Neural cell (in vitro differentiated cells): ENCODE data around the gene CMC1. TPM values are rescaled to one million over a fixed set of nuclear protein-coding genes. Genes with fewer than 3 reads are reported as not detected.

Source experiments
- H2AFZ ChIP-seq: fragments of 200-600, 300-800 bp; sonication (generic), shearing (Covaris generic); 2 replicates; pipeline ENCODE4 v1.6.0; 2014; ENCODE audit warnings: low read depth, mild to moderate bottlenecking, antibody characterized with exemption, low read length, moderate library complexity
- H3F3A ChIP-seq: fragments of 200-600 bp; shearing (Covaris generic); 2 replicates; pipeline ENCODE4 v1.6.1; 2016; ENCODE audit warnings: mild to moderate bottlenecking, moderate library complexity, mixed read lengths, antibody characterized with exemption, low read length; ENCODE audit not compliant: insufficient read depth, poor library complexity, severe bottlenecking
- H3K27ac ChIP-seq: fragments of 200-600, 300-800 bp; sonication (generic), shearing (Covaris generic); 2 replicates; pipeline ENCODE4 v1.5.1; 2014; ENCODE audit warnings: mild to moderate bottlenecking, low read length, moderate library complexity
- H3K27me3 ChIP-seq: fragments of 300-800, 200-600 bp; sonication (generic), shearing (Covaris generic); 2 replicates; pipeline ENCODE4 v1.6.0; 2014; ENCODE audit warnings: mild to moderate bottlenecking, low read depth, low read length, moderate library complexity; ENCODE audit not compliant: insufficient read depth
- H3K36me3 ChIP-seq: fragments of 300-800, 200-600 bp; sonication (generic), shearing (Covaris generic); 2 replicates; pipeline ENCODE4 v1.5.1; 2014; ENCODE audit warnings: mild to moderate bottlenecking, antibody characterized with exemption, low read length, moderate library complexity; ENCODE audit not compliant: insufficient read depth
- H3K4me2 ChIP-seq: fragments of 300-800, 200-600 bp; sonication (generic), shearing (Covaris generic); 2 replicates; pipeline ENCODE4 v1.6.0; 2014; ENCODE audit warnings: mild to moderate bottlenecking, low read length
- H3K4me3 ChIP-seq: fragments of 300-800, 200-600 bp; sonication (generic), shearing (Covaris generic); 2 replicates; pipeline ENCODE4 v1.5.1; 2014; ENCODE audit warnings: mild to moderate bottlenecking, low read length, moderate library complexity
- H3K79me2 ChIP-seq: fragments of 200-600 bp; shearing (Covaris generic); replicated peaks from 2 replicates; pipeline ENCODE4 v1.6.0; 2014; ENCODE audit warnings: mild to moderate bottlenecking, low read length, moderate library complexity; ENCODE audit not compliant: insufficient read depth
- H3K9ac ChIP-seq: fragments of 300-800, 200-600 bp; sonication (generic), shearing (Covaris generic); 2 replicates; pipeline ENCODE4 v1.6.1; 2016; ENCODE audit warnings: mild to moderate bottlenecking, low read length, mixed read lengths
- H3K9me2 ChIP-seq: fragments of 200-600 bp; shearing (Covaris generic); 2 replicates; pipeline ENCODE4 v1.6.1; 2016; ENCODE audit warnings: mild to moderate bottlenecking, low read length, mixed read lengths; ENCODE audit not compliant: insufficient read depth
- H3K9me3 ChIP-seq: fragments of 200-600, 300-800 bp; sonication (generic), shearing (Covaris generic); 2 replicates; pipeline ENCODE4 v1.6.1; 2016; ENCODE audit warnings: mild to moderate bottlenecking, mixed run types, low read length, moderate library complexity, mixed read lengths
- H4K20me1 ChIP-seq: fragments of 200-600 bp; shearing (Covaris generic); 2 replicates; pipeline ENCODE4 v1.6.1; 2016; ENCODE audit warnings: mild to moderate bottlenecking, mixed run types; ENCODE audit not compliant: insufficient read depth
- CTCF ChIP-seq: fragments of 450-650 bp; IDR thresholded peaks from 2 replicates; pipeline ENCODE4 v1.5.1; 2014; ENCODE audit warnings: antibody characterized with exemption, mild to moderate bottlenecking, moderate library complexity; ENCODE audit not compliant: poor library complexity, severe bottlenecking
- EP300 ChIP-seq: fragments of 450-650 bp; conservative IDR thresholded peaks from 2 replicates; pipeline ENCODE4 v1.6.1; 2014; ENCODE audit warnings: antibody characterized with exemption, mild to moderate bottlenecking, moderate library complexity; ENCODE audit not compliant: poor library complexity, severe bottlenecking
- EZH2 ChIP-seq: fragments of 200-600, 300-800 bp; shearing (Covaris generic), sonication (generic); IDR thresholded peaks from 2 replicates; pipeline ENCODE4 v1.6.1; 2014; ENCODE audit warnings: antibody characterized with exemption, low read length, borderline replicate concordance, mild to moderate bottlenecking; ENCODE audit not compliant: insufficient read depth, poor library complexity, severe bottlenecking
- MXI1 ChIP-seq: fragments of 450-650 bp; conservative IDR thresholded peaks from 2 replicates; pipeline ENCODE4 v1.6.1; 2014; ENCODE audit warnings: antibody characterized with exemption, mild to moderate bottlenecking; ENCODE audit not compliant: poor library complexity, severe bottlenecking
- POLR2AphosphoS5 ChIP-seq: IDR thresholded peaks from 2 replicates; pipeline ENCODE4 v1.6.1; 2012
- RAD21 ChIP-seq: fragments of 450-650 bp; conservative IDR thresholded peaks from 2 replicates; pipeline ENCODE4 v1.6.1; 2014; ENCODE audit warnings: antibody characterized with exemption, mild to moderate bottlenecking, moderate library complexity
- SMC3 ChIP-seq: fragments of 450-650 bp; conservative IDR thresholded peaks from 2 replicates; pipeline ENCODE4 v1.6.1; 2014; ENCODE audit warnings: antibody characterized with exemption, mild to moderate bottlenecking, moderate library complexity; ENCODE audit not compliant: poor library complexity
- TAF1 ChIP-seq: IDR thresholded peaks from 2 replicates; pipeline ENCODE4 v1.6.1; 2012; ENCODE audit warnings: low read depth
- polyA plus RNA-seq: library from polyadenylated mRNA; depleted of rRNA; stranded (reverse); fragments of >200 nt; gene quantifications from 2 replicates; pipeline ENCODE4 v1.2.3, GENCODE V29; 2014
- TF ChIP-seq, protein P1 (sequence below): IDR thresholded peaks from 2 replicates; pipeline ENCODE4 v1.6.1; 2012; ENCODE audit warnings: borderline replicate concordance

Gene CMC1
- polyA plus RNA-seq, 1 donor from 2014 or later = 8.7 TPM

DNA sequence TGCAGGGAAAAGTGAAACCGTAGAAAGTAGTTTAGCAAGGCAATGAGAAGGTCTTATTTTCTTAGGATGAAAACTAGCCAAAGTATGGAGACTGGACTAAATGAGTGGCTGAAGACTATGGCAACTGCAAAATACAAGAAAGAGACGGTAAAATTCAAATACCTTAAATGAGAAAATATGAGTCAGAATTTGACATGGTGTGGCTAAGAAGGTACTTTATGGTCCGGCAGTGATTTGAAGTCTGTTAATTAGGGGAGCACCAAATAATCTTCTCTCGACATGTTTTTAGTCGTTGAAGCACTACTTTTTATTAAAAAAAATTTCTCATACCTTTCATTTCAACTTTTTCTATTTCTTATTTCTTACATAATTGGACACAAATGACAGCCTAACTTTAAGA, 12.8 kb upstream of the CMC1 start:
- no peaks in the 10 kb centered on the region for H3K9me3 ChIP-seq
- H3K9me2 ChIP-seq = no peaks in the 10 kb centered on the region
- H3K27ac ChIP-seq = no peak overlapping the region
- H3K4me3 ChIP-seq = no peak overlapping the region
- H4K20me1 ChIP-seq = no peaks in the 10 kb centered on the region
- no peaks in the 10 kb centered on the region for H3K27me3 ChIP-seq
- TF ChIP-seq, protein P1, sequence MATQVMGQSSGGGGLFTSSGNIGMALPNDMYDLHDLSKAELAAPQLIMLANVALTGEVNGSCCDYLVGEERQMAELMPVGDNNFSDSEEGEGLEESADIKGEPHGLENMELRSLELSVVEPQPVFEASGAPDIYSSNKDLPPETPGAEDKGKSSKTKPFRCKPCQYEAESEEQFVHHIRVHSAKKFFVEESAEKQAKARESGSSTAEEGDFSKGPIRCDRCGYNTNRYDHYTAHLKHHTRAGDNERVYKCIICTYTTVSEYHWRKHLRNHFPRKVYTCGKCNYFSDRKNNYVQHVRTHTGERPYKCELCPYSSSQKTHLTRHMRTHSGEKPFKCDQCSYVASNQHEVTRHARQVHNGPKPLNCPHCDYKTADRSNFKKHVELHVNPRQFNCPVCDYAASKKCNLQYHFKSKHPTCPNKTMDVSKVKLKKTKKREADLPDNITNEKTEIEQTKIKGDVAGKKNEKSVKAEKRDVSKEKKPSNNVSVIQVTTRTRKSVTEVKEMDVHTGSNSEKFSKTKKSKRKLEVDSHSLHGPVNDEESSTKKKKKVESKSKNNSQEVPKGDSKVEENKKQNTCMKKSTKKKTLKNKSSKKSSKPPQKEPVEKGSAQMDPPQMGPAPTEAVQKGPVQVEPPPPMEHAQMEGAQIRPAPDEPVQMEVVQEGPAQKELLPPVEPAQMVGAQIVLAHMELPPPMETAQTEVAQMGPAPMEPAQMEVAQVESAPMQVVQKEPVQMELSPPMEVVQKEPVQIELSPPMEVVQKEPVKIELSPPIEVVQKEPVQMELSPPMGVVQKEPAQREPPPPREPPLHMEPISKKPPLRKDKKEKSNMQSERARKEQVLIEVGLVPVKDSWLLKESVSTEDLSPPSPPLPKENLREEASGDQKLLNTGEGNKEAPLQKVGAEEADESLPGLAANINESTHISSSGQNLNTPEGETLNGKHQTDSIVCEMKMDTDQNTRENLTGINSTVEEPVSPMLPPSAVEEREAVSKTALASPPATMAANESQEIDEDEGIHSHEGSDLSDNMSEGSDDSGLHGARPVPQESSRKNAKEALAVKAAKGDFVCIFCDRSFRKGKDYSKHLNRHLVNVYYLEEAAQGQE = no peak
- TF ChIP-seq RAD21 (no peak), CTCF (no peak), TAF1 (no peak), SMC3 (no peak), EZH2 (no peak), MXI1 (no peak), EP300 (no peak), POLR2AphosphoS5 (no peak)
- H3K9ac ChIP-seq = no peak overlapping the region
- H3K36me3 ChIP-seq = no peaks in the 10 kb centered on the region
- no peak overlapping the region for H2AFZ ChIP-seq
- no peaks in the 10 kb centered on the region for H3K79me2 ChIP-seq
- H3F3A ChIP-seq = no peaks in the 10 kb centered on the region
- no peak overlapping the region for H3K4me2 ChIP-seq

GRCh38 chr3:28232659-28233058, 8.8 kb upstream of the CMC1 start:
- no peak for TF ChIP-seq RAD21
- TF ChIP-seq, protein P1 = no peak
- no peak for TF ChIP-seq EP300
- TF ChIP-seq EZH2 = no peak
- TF ChIP-seq SMC3 = no peak
- TF ChIP-seq POLR2AphosphoS5 = no peak
- no peak for TF ChIP-seq TAF1
- no peak for TF ChIP-seq CTCF
- no peak for TF ChIP-seq MXI1
- Histone ChIP-seq H3K4me2 (no peak overlapping the region), H3K27ac (no peak overlapping the region), H2AFZ (no peak overlapping the region), H3K4me3 (no peak overlapping the region), H3K9me2 (no peaks in the 10 kb centered on the region), H3F3A (no peaks in the 10 kb centered on the region), H3K27me3 (no peaks in the 10 kb centered on the region), H3K9ac (no peak overlapping the region), H3K9me3 (no peaks in the 10 kb centered on the region), H3K36me3 (no peaks in the 10 kb centered on the region), H4K20me1 (no peaks in the 10 kb centered on the region), H3K79me2 (no peaks in the 10 kb centered on the region)
